GM12878 (cell line): ENCODE results near the gene PCCA. TPM values are rescaled to one million over a fixed set of nuclear protein-coding genes. Genes with fewer than 3 reads are reported as not detected.

ENCODE experiments used
- ATAC-seq: fragments of 200-7000 bp; cut with Tn5 transposase; 3 replicates; pipeline ENCODE4 v1.9.1; 2020; ENCODE audit warnings: mild to moderate bottlenecking, moderate library complexity
- BruUV-seq: library from RNA; stranded (reverse); fragments of 400-500 nt; replicated peaks from 2 replicates; lab custom pipeline; 2021; lab: Mats Ljungman, UMichigan
- CTCF ChIA-PET: fragments of 300-600 bp; sonication (Branson Sonifier 250); formaldehyde crosslinking; extraction: SDS; loops from one replicate; lab custom pipeline; 2021; ENCODE audit warnings: inconsistent platforms; lab: Yijun Ruan, JAX
- POLR2A ChIA-PET: fragments of 350-600 bp; formaldehyde crosslinking; extraction: SDS; loops from one replicate; lab custom pipeline; 2021; ENCODE audit warnings: inconsistent platforms; lab: Charles Lee
- RAD21 ChIA-PET: fragments of 300-600 bp; sonication (Branson Sonifier 250); formaldehyde crosslinking; loops from one replicate; lab custom pipeline; 2023; ENCODE audit warnings: antibody characterized with exemption; ENCODE audit not compliant: unreplicated experiment; lab: Charles Lee
- SMC1A ChIA-PET: fragments of 300-600 bp; sonication (Branson Sonifier 250); formaldehyde crosslinking; loops from one replicate; lab custom pipeline; 2023; ENCODE audit not compliant: unreplicated experiment, uncharacterized antibody; lab: Charles Lee
- DNase-seq: peaks from one replicate; pipeline ENCODE4 v3.0.0-alpha.2; 2011; ENCODE audit warnings: low read depth, low spot score
- FAIRE-seq: peaks from 3 replicates; lab custom pipeline; 2011; peaks lifted over from hg19 to GRCh38; lab: Jason Lieb, UNC
- H2AFZ ChIP-seq: 2 replicates; pipeline ENCODE4 v1.6.0; 2011; ENCODE audit warnings: low read depth, low read length, control low read depth; ENCODE audit not compliant: control insufficient read depth
- H3K27ac ChIP-seq: 2 replicates; pipeline ENCODE4 v1.5.1; 2011; ENCODE audit warnings: control low read depth; ENCODE audit not compliant: control insufficient read depth, insufficient read depth
- H3K27me3 ChIP-seq, 2 experiments: replicated peaks in 1 of 2; 2 replicates each; pipeline versions ENCODE4 v1.6.0 to v1.6.1; 2011; ENCODE audit warnings: low read length in 1 of 2; ENCODE audit not compliant: control insufficient read depth in 2 of 2, insufficient read depth in 2 of 2
- H3K36me3 ChIP-seq, 2 experiments: 2 replicates each; pipeline ENCODE4 v1.5.1; 2011; ENCODE audit warnings: low read length in 1 of 2; ENCODE audit not compliant: control insufficient read depth in 2 of 2, insufficient read depth in 2 of 2
- H3K4me1 ChIP-seq: 2 replicates; pipeline ENCODE4 v1.6.1; 2011; ENCODE audit warnings: mild to moderate bottlenecking, low read length, moderate library complexity, mixed read lengths; ENCODE audit not compliant: control insufficient read depth, insufficient read depth
- H3K4me2 ChIP-seq: 2 replicates; pipeline ENCODE4 v1.6.0; 2011; ENCODE audit warnings: control low read depth; ENCODE audit not compliant: control insufficient read depth, insufficient read depth
- H3K4me3 ChIP-seq: fragments of 200-600 bp; sonication (generic); 2 replicates; pipeline ENCODE4 v1.5.1; 2016
- H3K79me2 ChIP-seq: 2 replicates; pipeline ENCODE4 v1.6.0; 2011; ENCODE audit warnings: low read length; ENCODE audit not compliant: control insufficient read depth, insufficient read depth
- H3K9ac ChIP-seq: 2 replicates; pipeline ENCODE4 v1.8.0; 2011; ENCODE audit warnings: low read length, control low read depth, mixed read lengths; ENCODE audit not compliant: control insufficient read depth, insufficient read depth
- H3K9me3 ChIP-seq: replicated peaks from 3 replicates; pipeline ENCODE4 v1.5.1; 2011; ENCODE audit warnings: mild to moderate bottlenecking, low read length; ENCODE audit not compliant: control insufficient read depth, insufficient read depth
- H4K20me1 ChIP-seq: 2 replicates; pipeline ENCODE4 v1.6.0; 2011; ENCODE audit not compliant: control insufficient read depth, insufficient read depth
- CHD2 ChIP-seq: IDR thresholded peaks from 2 replicates; pipeline ENCODE4 v1.6.1; 2011; ENCODE audit warnings: low read depth, low read length, improper control_type of control experiment, borderline replicate concordance
- NFYB ChIP-seq: IDR thresholded peaks from 2 replicates; pipeline ENCODE4 v1.6.1; 2011; ENCODE audit warnings: low read depth, mild to moderate bottlenecking, low read length, improper control_type of control experiment, moderate library complexity; ENCODE audit not compliant: insufficient read depth
- NR2C1 ChIP-seq: fragments of 450-650 bp; IDR thresholded peaks from 2 replicates; pipeline ENCODE4 v1.6.1; 2017; ENCODE audit warnings: antibody characterized with exemption, mild to moderate bottlenecking, moderate library complexity
- PAX5 ChIP-seq: IDR thresholded peaks from 2 replicates; pipeline ENCODE4 v1.6.1; 2011; ENCODE audit warnings: low read depth, low read length, borderline replicate concordance
- PAX8 ChIP-seq: fragments of 450-650 bp; IDR thresholded peaks from 2 replicates; pipeline ENCODE4 v1.6.1; 2017; ENCODE audit warnings: mild to moderate bottlenecking, moderate library complexity
- RAD21 ChIP-seq: IDR thresholded peaks from 2 replicates; pipeline ENCODE4 v1.6.1; 2011; ENCODE audit warnings: mild to moderate bottlenecking, low read depth, low read length, moderate library complexity; ENCODE audit not compliant: insufficient read depth
- RFX5 ChIP-seq: IDR thresholded peaks from 2 replicates; pipeline ENCODE4 v1.6.1; 2011; ENCODE audit warnings: low read depth, low read length, improper control_type of control experiment
- SMARCA5 ChIP-seq: fragments of 450-650 bp; IDR thresholded peaks from 2 replicates; pipeline ENCODE4 v1.6.1; 2017; ENCODE audit warnings: mild to moderate bottlenecking
- SREBF2 ChIP-seq: IDR thresholded peaks from 2 replicates; pipeline ENCODE4 v1.6.1; 2012; ENCODE audit warnings: mild to moderate bottlenecking, low read length
- WGBS: methylation state at CpG from one replicate; pipeline ENCODE4 v1.1.6; 2016; ENCODE audit warnings: low lambda C conversion rate; ENCODE audit not compliant: insufficient replicate concordance, insufficient coverage; ENCODE audit errors: missing lambda C conversion rate; 5-methylcytosine and 5-hydroxymethylcytosine counted together
- in situ Hi-C: fragments of 300-500 bp; cut with MboI; formaldehyde crosslinking; loops from 9 replicates; pipeline ENCODE4 v1.14.3; 2018; ENCODE audit warnings: mixed read lengths
- intact Hi-C: fragments of 100-400 bp; cut with micrococcal nuclease; formaldehyde crosslinking; loops from one replicate; pipeline ENCODE4 v1.14.2; 2022; ENCODE audit not compliant: unreplicated experiment
- polyA plus RNA-seq, 11 experiments: library from polyadenylated mRNA; depleted of rRNA in 4 of 11; unstranded in 6 of 11; stranded (reverse) in 5 of 11; fragments of >200 nt; fragmentation: Nextera tagmentation in 4 of 11; fragmentation: Illumina TruSeq in 1 of 11; extraction: Ambion mirVana in 4 of 11; extraction: Trizol in 1 of 11; gene quantifications; 1 replicate in 1 of 11; 2 replicates in 10 of 11; pipeline versions ENCODE4 v1.2.1 to v1.2.3, GENCODE V29; 2011 to 2016; ENCODE audit warnings: inconsistent platforms in 2 of 11, missing spikeins in 2 of 11, low read depth in 1 of 11
- total RNA-seq, 4 experiments: library from RNA; depleted of rRNA in 3 of 4; stranded (reverse); fragments of >200 nt in 3 of 4; fragmentation: Illumina TruSeq in 1 of 4; extraction: Trizol in 1 of 4; gene quantifications; 2 replicates each; pipeline versions ENCODE4 v1.2.1 to v1.2.3, GENCODE V29; 2013 to 2021
- TF ChIP-seq, protein P1 (sequence below): fragments of 450-650 bp; IDR thresholded peaks from 2 replicates; pipeline ENCODE4 v1.6.1; 2017; ENCODE audit warnings: mild to moderate bottlenecking, moderate library complexity

PCCA gene
- total and polyA plus RNA-seq, 10 of the 15 experiments (the other 5 are each of a cell fraction or from before 2014, with no cell fraction given) = 5.9 to 18.2 (median 12.4) TPM

DNA sequence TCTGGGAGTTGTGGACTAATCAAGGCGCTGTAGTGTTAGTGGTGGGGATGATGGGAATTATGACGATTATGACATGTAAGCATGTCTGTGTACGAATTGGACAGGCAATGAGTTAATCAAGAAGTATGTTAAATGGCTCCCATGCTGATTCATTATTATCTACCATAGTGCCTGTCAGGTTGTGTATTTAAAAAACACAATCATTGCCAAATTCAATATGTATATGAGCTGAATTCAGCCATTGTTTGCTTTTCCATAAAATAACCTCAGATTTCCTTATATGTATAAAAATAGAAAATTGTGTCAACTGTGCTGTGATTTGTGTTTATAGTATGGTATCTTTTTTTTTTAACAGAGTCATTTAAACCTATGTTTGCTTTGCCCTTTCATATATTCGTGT is 37.1 kb downstream of the PCCA start:
- FAIRE-seq (no peak), ATAC-seq (no peak), DNase-seq (no peak)
- Histone ChIP-seq H3K79me2 (no peaks in the 10 kb centered on the region), H3K27me3 (no peaks in the 10 kb centered on the region), H3K36me3 (no peaks in the 10 kb centered on the region; a peak in 1 of 4 replicates), H3K9ac (no peak overlapping the region), H3K4me3 (no peak overlapping the region), H3K4me2 (no peak overlapping the region), H3K27ac (no peak overlapping the region), H2AFZ (no peak overlapping the region), H3K9me3 (peaks cover 3% of the 10 kb centered on the region), H3K4me1 (peaks cover 11% of the 10 kb centered on the region), H4K20me1 (no peaks in the 10 kb centered on the region)
- intact Hi-C loops = no loop called here
- RAD21 ChIA-PET = no interaction called here
- SMC1A ChIA-PET = no interaction called here
- in situ Hi-C loops = no loop called here
- POLR2A ChIA-PET = no interaction called here
- CTCF ChIA-PET = no interaction called here
- WGBS = 94% methylated on average over 4 of the region's 4 CpGs
- no TSS peak for BruUV-seq
- TF ChIP-seq CHD2 (no peak), RAD21 (no peak), RFX5 (no peak), SREBF2 (no peak), NFYB (no peak), PAX8 (no peak), PAX5 (no peak), NR2C1 (no peak), SMARCA5 (no peak)
- TF ChIP-seq, protein P1, sequence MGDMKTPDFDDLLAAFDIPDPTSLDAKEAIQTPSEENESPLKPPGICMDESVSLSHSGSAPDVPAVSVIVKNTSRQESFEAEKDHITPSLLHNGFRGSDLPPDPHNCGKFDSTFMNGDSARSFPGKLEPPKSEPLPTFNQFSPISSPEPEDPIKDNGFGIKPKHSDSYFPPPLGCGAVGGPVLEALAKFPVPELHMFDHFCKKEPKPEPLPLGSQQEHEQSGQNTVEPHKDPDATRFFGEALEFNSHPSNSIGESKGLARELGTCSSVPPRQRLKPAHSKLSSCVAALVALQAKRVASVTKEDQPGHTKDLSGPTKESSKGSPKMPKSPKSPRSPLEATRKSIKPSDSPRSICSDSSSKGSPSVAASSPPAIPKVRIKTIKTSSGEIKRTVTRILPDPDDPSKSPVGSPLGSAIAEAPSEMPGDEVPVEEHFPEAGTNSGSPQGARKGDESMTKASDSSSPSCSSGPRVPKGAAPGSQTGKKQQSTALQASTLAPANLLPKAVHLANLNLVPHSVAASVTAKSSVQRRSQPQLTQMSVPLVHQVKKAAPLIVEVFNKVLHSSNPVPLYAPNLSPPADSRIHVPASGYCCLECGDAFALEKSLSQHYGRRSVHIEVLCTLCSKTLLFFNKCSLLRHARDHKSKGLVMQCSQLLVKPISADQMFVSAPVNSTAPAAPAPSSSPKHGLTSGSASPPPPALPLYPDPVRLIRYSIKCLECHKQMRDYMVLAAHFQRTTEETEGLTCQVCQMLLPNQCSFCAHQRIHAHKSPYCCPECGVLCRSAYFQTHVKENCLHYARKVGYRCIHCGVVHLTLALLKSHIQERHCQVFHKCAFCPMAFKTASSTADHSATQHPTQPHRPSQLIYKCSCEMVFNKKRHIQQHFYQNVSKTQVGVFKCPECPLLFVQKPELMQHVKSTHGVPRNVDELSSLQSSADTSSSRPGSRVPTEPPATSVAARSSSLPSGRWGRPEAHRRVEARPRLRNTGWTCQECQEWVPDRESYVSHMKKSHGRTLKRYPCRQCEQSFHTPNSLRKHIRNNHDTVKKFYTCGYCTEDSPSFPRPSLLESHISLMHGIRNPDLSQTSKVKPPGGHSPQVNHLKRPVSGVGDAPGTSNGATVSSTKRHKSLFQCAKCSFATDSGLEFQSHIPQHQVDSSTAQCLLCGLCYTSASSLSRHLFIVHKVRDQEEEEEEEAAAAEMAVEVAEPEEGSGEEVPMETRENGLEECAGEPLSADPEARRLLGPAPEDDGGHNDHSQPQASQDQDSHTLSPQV = no peak
